HepG2 (cell line): ENCODE results near the gene MSL3B.

Experiments
- ARID2 ChIP-seq: sonication (generic); formaldehyde crosslinking; IDR thresholded peaks from 2 replicates; pipeline ENCODE4 v1.8.1; 2022; ENCODE audit warnings: mild to moderate bottlenecking, missing genetic modification reagents, borderline replicate concordance
- ELF4 ChIP-seq: sonication (generic); formaldehyde crosslinking; IDR thresholded peaks from 2 replicates; pipeline ENCODE4 v1.5.0; 2020; ENCODE audit warnings: missing genetic modification reagents, mild to moderate bottlenecking, moderate library complexity, borderline replicate concordance
- FOXM1 ChIP-seq: sonication (generic); formaldehyde crosslinking; IDR thresholded peaks from 2 replicates; pipeline ENCODE4 v1.5.0; 2020; ENCODE audit warnings: missing genetic modification reagents
- GPN1 ChIP-seq: sonication (generic); formaldehyde crosslinking; IDR thresholded peaks from 2 replicates; pipeline ENCODE4 v1.5.1; 2020; ENCODE audit warnings: missing genetic modification reagents, borderline replicate concordance
- HNF4G ChIP-seq, 2 experiments: sonication (generic) in 1 of 2; formaldehyde crosslinking in 1 of 2; IDR thresholded peaks; 2 replicates each; pipeline versions ENCODE4 v1.4.0 to v1.6.1; 2011 to 2020; ENCODE audit warnings: borderline replicate concordance in 2 of 2, low read depth in 2 of 2, mild to moderate bottlenecking in 2 of 2, low read length in 1 of 2, missing genetic modification reagents in 1 of 2, moderate library complexity in 1 of 2
- POLR2AphosphoS5 ChIP-seq: IDR thresholded peaks from 2 replicates; pipeline ENCODE4 v1.6.1; 2012; ENCODE audit warnings: low read depth, low read length
- PRDM4 ChIP-seq: sonication (generic); formaldehyde crosslinking; IDR thresholded peaks from 2 replicates; pipeline ENCODE4 v1.9.0; 2021; ENCODE audit warnings: missing genetic modification reagents, borderline replicate concordance
- PTBP1 ChIP-seq: fragments of 200-400 bp; formaldehyde crosslinking; IDR thresholded peaks from 2 replicates; pipeline ENCODE4 v1.6.1; 2018; ENCODE audit warnings: low read length, low read depth; ENCODE audit not compliant: poor library complexity, severe bottlenecking
- SOX5 ChIP-seq: IDR thresholded peaks from 2 replicates; pipeline ENCODE4 v1.6.1; 2016; ENCODE audit warnings: borderline replicate concordance
- SOX6 ChIP-seq, 2 experiments: fragments of 450-650 bp in 1 of 2; sonication (generic) in 1 of 2; formaldehyde crosslinking in 1 of 2; IDR thresholded peaks; 2 replicates each; pipeline versions ENCODE4 v1.4.0 to v1.6.1; 2017 to 2020; ENCODE audit warnings: antibody characterized with exemption in 1 of 2, mild to moderate bottlenecking in 1 of 2, missing genetic modification reagents in 1 of 2
- TMF1 ChIP-seq: sonication (generic); formaldehyde crosslinking; IDR thresholded peaks from 2 replicates; pipeline ENCODE4 v1.8.1; 2022; ENCODE audit warnings: low read depth, missing genetic modification reagents
- ZHX1 ChIP-seq: sonication (generic); formaldehyde crosslinking; IDR thresholded peaks from 2 replicates; pipeline ENCODE4 v1.8.1; 2022; ENCODE audit warnings: low read depth, mild to moderate bottlenecking, missing genetic modification reagents
- ZNF296 ChIP-seq: sonication (generic); formaldehyde crosslinking; conservative IDR thresholded peaks from 2 replicates; pipeline ENCODE4 v1.5.0; 2020; ENCODE audit warnings: mild to moderate bottlenecking, missing genetic modification reagents
- ZNF503 ChIP-seq: sonication (generic); formaldehyde crosslinking; IDR thresholded peaks from 2 replicates; pipeline ENCODE4 v1.4.0; 2020; ENCODE audit warnings: missing genetic modification reagents
- ZNF513 ChIP-seq: sonication (generic); formaldehyde crosslinking; conservative IDR thresholded peaks from 2 replicates; pipeline ENCODE4 v1.5.0; 2020; ENCODE audit warnings: missing genetic modification reagents

MSL3B gene

GRCh38 chr2:233854241-233854981, 13.8 kb downstream of the MSL3B start, which contains the start of gene HJURP (continued):
- TF ChIP-seq SOX5 = no peak
- TF ChIP-seq SOX6 (IDR thresholded peaks at IDR 0.05) = no peak
- TF ChIP-seq SOX6 (CRISPR knock-in tag; IDR thresholded peaks at IDR 0.05) = peak; percentile 71
- peak; percentile 79; the same call in 1 of the 2 replicates for TF ChIP-seq GPN1 (CRISPR knock-in tag)
- TF ChIP-seq ZNF503 = peak; percentile 39; the same call in 1 of the 2 replicates
- TF ChIP-seq PTBP1 = no peak
- no peak; the same call in 1 of the 2 replicates for TF ChIP-seq PRDM4 (CRISPR knock-in tag)
- peak; percentile 99 for TF ChIP-seq TMF1 (CRISPR knock-in tag)
- peak; percentile 91 for TF ChIP-seq POLR2AphosphoS5
- peak; percentile 96 for TF ChIP-seq ARID2 (CRISPR knock-in tag)
- TF ChIP-seq FOXM1 (CRISPR knock-in tag) = peak; percentile 97
- no peak for TF ChIP-seq ZNF513 (CRISPR knock-in tag)
- peak; percentile 89 for TF ChIP-seq ZHX1 (CRISPR knock-in tag)
- no peak for TF ChIP-seq HNF4G (IDR thresholded peaks at IDR 0.05; ENCODE audit: borderline replicate concordance, low read depth, low read length)
- no peak for TF ChIP-seq HNF4G (CRISPR knock-in tag; IDR thresholded peaks at IDR 0.05; ENCODE audit: borderline replicate concordance, low read depth)
- no peak for TF ChIP-seq ELF4
- TF ChIP-seq ZNF296 (CRISPR knock-in tag) = no peak
